Measurements from ENCODE around the gene CLPX.

- TF ChIP-seq POLR2A (IDR thresholded peaks at IDR 0.05) (no peak), CTCF (IDR thresholded peaks at IDR 0.05) (no peak), POLR2AphosphoS5 (IDR thresholded peaks at IDR 0.05) (no peak), EP300 (IDR thresholded peaks at IDR 0.05) (no peak)
These were observed 6.9 kb upstream of the CLPX start for GRCh38 chr15:65192016-65192415.

Measured in upper lobe of left lung (tissue), 4 donors.